OCI-LY7 (cell line): ENCODE measurements around the gene CREB5.

Source experiments
- EZH2phosphoT487 ChIP-seq: fragments of 200-600 bp; sonication (generic); IDR thresholded peaks from 2 replicates; pipeline ENCODE4 v1.6.1; 2018; ENCODE audit warnings: low read depth, borderline replicate concordance, mild to moderate bottlenecking, mixed run types, antibody characterized with exemption, low read length, moderate library complexity, mixed read lengths
- TF ChIP-seq, protein P1 (sequence below): fragments of 200-600 bp; sonication (generic); conservative IDR thresholded peaks from 2 replicates; pipeline ENCODE4 v1.5.1; 2014; ENCODE audit warnings: mild to moderate bottlenecking, antibody characterized with exemption, low read length, moderate library complexity, mixed read lengths

DNA sequence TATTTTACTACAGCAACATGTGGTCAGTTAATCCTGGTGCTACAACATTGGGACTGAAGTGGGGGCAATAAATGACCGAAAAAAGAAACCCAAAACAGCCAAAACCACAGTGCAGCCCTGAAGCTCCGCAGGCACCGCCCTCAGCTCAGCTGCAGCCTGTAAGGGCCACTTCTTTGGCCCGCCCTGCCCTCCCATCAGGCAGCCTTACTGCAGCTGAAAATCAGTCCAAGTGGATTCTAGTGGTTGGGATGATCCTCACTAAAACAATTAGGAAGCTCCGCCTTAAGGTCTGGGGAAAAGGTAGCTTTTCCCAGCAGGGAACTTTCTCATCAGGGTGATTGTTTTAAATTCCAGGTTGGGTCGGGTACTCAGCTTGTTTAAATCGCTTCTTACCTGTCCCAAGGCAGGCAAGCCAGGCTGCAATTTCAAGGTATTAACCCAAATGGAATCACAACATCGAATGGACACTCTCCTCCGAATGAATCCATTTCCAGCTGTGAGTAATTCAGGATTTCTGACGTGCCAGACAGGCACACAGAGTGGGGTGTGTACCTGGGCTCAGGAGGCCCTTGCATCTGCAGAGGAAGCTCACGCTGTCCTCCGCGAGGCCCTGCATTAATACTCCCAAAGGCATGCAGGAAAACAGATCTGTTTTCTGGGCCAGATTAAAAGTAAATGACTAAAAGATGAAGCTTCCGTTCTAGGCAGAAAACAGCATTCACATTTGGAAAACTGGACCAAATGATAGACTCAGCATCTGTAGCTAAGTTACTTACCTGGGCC, 104.3 kb downstream of the CREB5 start:
- TF ChIP-seq, protein P1, sequence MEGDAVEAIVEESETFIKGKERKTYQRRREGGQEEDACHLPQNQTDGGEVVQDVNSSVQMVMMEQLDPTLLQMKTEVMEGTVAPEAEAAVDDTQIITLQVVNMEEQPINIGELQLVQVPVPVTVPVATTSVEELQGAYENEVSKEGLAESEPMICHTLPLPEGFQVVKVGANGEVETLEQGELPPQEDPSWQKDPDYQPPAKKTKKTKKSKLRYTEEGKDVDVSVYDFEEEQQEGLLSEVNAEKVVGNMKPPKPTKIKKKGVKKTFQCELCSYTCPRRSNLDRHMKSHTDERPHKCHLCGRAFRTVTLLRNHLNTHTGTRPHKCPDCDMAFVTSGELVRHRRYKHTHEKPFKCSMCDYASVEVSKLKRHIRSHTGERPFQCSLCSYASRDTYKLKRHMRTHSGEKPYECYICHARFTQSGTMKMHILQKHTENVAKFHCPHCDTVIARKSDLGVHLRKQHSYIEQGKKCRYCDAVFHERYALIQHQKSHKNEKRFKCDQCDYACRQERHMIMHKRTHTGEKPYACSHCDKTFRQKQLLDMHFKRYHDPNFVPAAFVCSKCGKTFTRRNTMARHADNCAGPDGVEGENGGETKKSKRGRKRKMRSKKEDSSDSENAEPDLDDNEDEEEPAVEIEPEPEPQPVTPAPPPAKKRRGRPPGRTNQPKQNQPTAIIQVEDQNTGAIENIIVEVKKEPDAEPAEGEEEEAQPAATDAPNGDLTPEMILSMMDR, result no peak
- no peak for TF ChIP-seq EZH2phosphoT487
